ENCODE data around the gene INHA. TPM values are rescaled to one million over a fixed set of nuclear protein-coding genes. Genes with fewer than 3 reads are reported as not detected.

The INHA gene
- total RNA-seq, 4 donors from 2014 or later, result not detected

DNA sequence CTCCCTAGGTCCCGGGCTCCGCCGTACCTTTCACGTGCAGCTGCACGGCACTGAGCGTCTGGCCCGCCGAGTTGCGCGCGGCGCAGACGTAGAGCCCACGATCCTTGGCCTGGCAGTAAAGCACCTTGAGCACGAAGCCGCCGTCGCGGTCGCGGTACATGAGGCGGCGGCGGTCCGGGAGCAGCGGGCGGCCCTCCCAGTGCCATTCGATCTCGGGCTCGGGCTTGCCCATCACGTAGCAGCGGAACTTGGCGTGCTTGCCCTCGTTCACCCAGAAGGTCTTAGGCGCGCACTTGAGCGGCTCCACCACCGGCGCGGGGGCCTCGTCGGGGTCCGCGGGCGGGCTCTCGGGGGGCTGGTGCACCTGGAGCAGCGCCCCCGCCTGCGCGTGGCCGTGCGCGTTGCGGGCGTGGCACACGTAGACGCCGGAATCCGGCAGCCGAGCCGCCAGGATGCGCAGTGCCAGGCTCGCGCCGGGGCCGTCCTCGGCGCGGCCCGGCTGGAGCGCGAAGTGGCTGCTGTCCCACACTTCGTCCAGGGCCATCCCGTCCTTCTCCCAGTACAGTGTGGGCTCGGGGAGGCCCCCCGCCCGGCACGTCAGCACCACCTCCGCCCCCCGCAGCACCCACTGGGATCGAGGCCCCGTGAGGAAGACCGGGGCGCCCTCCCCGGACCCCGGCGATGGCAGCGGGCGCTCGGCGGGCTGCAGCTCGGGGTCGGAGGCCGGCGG is 1.8 kb upstream of the INHA start:
- H3K4me3 ChIP-seq, result peak overlapping the region; percentile 53 to 74 (median 57)
- H3K27me3 ChIP-seq, result peaks cover 30% of the 10 kb centered on the region
- TF ChIP-seq POLR2AphosphoS5 (IDR thresholded peaks at IDR 0.05) (no peak), EP300 (IDR thresholded peaks at IDR 0.05; ENCODE audit: low read depth) (no peak), POLR2A (IDR thresholded peaks at IDR 0.05) (no peak)
- TF ChIP-seq, protein P1, sequence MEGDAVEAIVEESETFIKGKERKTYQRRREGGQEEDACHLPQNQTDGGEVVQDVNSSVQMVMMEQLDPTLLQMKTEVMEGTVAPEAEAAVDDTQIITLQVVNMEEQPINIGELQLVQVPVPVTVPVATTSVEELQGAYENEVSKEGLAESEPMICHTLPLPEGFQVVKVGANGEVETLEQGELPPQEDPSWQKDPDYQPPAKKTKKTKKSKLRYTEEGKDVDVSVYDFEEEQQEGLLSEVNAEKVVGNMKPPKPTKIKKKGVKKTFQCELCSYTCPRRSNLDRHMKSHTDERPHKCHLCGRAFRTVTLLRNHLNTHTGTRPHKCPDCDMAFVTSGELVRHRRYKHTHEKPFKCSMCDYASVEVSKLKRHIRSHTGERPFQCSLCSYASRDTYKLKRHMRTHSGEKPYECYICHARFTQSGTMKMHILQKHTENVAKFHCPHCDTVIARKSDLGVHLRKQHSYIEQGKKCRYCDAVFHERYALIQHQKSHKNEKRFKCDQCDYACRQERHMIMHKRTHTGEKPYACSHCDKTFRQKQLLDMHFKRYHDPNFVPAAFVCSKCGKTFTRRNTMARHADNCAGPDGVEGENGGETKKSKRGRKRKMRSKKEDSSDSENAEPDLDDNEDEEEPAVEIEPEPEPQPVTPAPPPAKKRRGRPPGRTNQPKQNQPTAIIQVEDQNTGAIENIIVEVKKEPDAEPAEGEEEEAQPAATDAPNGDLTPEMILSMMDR (IDR thresholded peaks at IDR 0.05), result no peak
- no peaks in the 10 kb centered on the region for H3K36me3 ChIP-seq
- peak; percentile 23 for DNase-seq
- intact Hi-C loops (cut with DNase I; ENCODE audit: low total_unique reads) (loop anchor here (2.0 kb wide), 1 partner anchor 26 kb away; the partner anchor contains the start of gene STK11IP), in situ Hi-C loops (cut with MboI; ENCODE audit: low pct_ligation_motif_present in 1 of 4, low pct_unique_long_range_greater_than_20kb in 1 of 4, low sequenced_read_pairs in 3 of 4) (no loop called here)
- H3K9me3 ChIP-seq, result no peaks in the 10 kb centered on the region
- 20% methylated on average over 53 of the region's 95 CpGs; no CpG with 5 or more reads in 1 of the 2 donors for WGBS, 2 donors (ENCODE audit: low coverage in 1 of 2)
- H3K27ac ChIP-seq, result peak overlapping the region; percentile 65 to 90 (median 81)
- H3K4me1 ChIP-seq, result peaks cover 3 to 17% (median 8%) of the 10 kb centered on the region in 4 donors

DNA sequence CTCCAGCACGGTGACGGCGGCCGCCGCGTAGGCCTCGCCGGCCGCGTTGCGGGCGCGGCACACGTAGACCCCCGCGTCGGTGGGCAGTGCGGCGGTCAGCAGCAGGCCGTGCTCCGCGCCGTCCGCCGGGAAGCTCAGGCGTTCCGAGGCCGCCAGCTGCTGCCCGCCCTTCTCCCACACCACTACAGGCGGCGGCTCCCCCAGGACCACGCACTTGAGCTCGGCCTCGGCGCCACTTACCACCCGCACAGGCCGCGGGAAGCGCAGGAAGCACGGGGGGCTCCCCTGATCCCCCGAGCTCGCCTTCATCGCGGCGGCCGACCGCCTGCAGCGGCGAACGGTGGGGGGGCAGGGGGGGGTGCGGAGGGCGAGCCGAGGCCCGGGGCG is 1.2 kb upstream of the INHA start:
- H3K4me1 ChIP-seq, result peaks cover 3 to 17% (median 8%) of the 10 kb centered on the region in 4 donors
- WGBS, 2 donors (ENCODE audit: low coverage in 1 of 2), result 0% methylated on average over 20 of the region's 55 CpGs; no CpG with 5 or more reads in 1 of the 2 donors
- H3K27me3 ChIP-seq, result peaks cover 30% of the 10 kb centered on the region
- peak overlapping the region; percentile 53 to 74 (median 57) for H3K4me3 ChIP-seq
- TF ChIP-seq EP300 (IDR thresholded peaks at IDR 0.05; ENCODE audit: low read depth), result no peak
- TF ChIP-seq, protein P1 (IDR thresholded peaks at IDR 0.05), result no peak
- TF ChIP-seq POLR2A (IDR thresholded peaks at IDR 0.05), result no peak
- TF ChIP-seq POLR2AphosphoS5 (IDR thresholded peaks at IDR 0.05), result no peak
- in situ Hi-C loops (cut with MboI; ENCODE audit: low pct_ligation_motif_present in 1 of 4, low pct_unique_long_range_greater_than_20kb in 1 of 4, low sequenced_read_pairs in 3 of 4) (no loop called here), intact Hi-C loops (cut with DNase I; ENCODE audit: low total_unique reads) (loop anchor here (2.0 kb wide), 1 partner anchor 26 kb away; the partner anchor contains the start of gene STK11IP)
- no peaks in the 10 kb centered on the region for H3K36me3 ChIP-seq
- no peak for DNase-seq
- H3K9me3 ChIP-seq, result no peaks in the 10 kb centered on the region
- peak overlapping the region; percentile 65 to 90 (median 81) for H3K27ac ChIP-seq

DNA sequence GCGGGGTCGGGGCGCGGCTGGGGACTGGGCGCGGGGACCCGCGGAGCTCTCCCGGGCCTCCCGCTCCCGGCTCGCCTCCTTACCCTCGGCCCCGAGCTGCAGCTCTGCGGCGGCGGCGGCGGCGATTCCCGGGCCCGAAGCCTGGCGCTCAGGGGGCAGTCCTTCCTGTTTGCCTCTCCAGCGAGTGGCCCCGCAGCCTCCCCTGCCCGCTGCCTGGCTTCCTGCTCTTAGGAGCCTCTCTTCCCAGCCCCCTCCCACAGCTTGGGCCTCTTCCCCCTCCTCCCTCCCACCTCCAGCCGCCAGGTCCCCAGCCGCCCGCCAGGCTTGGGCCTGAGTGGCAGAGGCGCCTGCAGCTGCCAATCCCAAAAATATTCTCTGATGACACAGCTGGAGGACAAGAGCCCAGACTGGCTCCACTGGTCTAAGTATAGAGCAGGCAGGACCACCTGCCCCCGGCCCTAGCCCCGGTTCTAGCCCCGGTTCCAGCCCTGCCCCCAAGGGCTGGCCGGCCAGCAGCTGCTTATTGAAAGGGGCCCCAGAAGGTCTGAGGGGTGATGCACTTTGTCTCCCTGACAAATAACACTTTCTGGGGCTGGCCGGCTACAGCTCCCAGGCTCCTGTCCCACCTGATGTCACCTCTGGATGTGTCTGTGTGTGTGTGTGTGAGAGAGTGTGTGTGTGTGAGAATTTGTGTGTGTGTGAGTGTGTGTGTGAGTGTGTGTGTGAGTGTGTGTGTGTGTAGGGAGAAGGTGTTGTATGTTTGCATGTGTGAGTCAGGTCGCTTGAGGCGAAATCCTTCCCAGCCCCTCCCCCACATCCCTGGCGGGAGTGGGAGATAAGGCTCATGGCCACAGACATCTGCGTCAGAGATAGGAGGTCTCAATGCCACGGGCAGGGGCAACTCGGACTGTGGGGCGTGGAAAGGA is 536 bp upstream of the INHA start, which contains the start of gene OBSL1:
TSS of gene OBSL1 (minus strand) at position 229 of the 926 bp plus-strand sequence. CDS start 307 bp downstream, outside the sequence.
- no peaks in the 10 kb centered on the region for H3K9me3 ChIP-seq
- H3K27me3 ChIP-seq, result peaks cover 30% of the 10 kb centered on the region
- no peak for TF ChIP-seq POLR2AphosphoS5 (IDR thresholded peaks at IDR 0.05)
- TF ChIP-seq, protein P1 (IDR thresholded peaks at IDR 0.05), result no peak
- TF ChIP-seq POLR2A (IDR thresholded peaks at IDR 0.05), result no peak
- no peak for TF ChIP-seq EP300 (IDR thresholded peaks at IDR 0.05; ENCODE audit: low read depth)
- WGBS, 2 donors (ENCODE audit: low coverage in 1 of 2), result 8 to 18% methylated on average over 6 to 41 of the region's 42 CpGs
- intact Hi-C loops (cut with DNase I; ENCODE audit: low total_unique reads), result loop anchor here (2.0 kb wide), 1 partner anchor 25 kb away; the partner anchor contains the start of gene STK11IP
- H3K36me3 ChIP-seq, result no peaks in the 10 kb centered on the region
- peak within 1 kb of the TSS; percentile 53 to 74 (median 57) for H3K4me3 ChIP-seq
- in situ Hi-C loops (cut with MboI; ENCODE audit: low pct_ligation_motif_present in 1 of 4, low pct_unique_long_range_greater_than_20kb in 1 of 4, low sequenced_read_pairs in 3 of 4), result no loop called here
- H3K4me1 ChIP-seq, result peaks cover 3 to 17% (median 8%) of the 10 kb centered on the region in 4 donors
- peak within 1 kb of the TSS; percentile 65 to 90 (median 81) for H3K27ac ChIP-seq
- DNase-seq, result peak; percentile 41
